HFFc6 (cell line): ENCODE results near the gene CUL2. TPM values are rescaled to one million over a fixed set of nuclear protein-coding genes. Genes with fewer than 3 reads are reported as not detected.

Experiments
- DNase-seq: peaks from one replicate; pipeline ENCODE4 v3.0.0-alpha.2; 2018
- H3K27ac Mint-ChIP-seq: 2 replicates; pipeline ENCODE4 v1.8.0; 2020; ENCODE audit warnings: mild to moderate bottlenecking, mixed read lengths
- H3K27me3 Mint-ChIP-seq: 2 replicates; pipeline ENCODE4 v1.8.0; 2021; ENCODE audit warnings: mild to moderate bottlenecking, moderate library complexity, mixed read lengths; ENCODE audit not compliant: insufficient read depth
- H3K36me3 Mint-ChIP-seq: 2 replicates; pipeline ENCODE4 v1.8.0; 2021; ENCODE audit warnings: low read depth, mixed read lengths
- H3K4me1 Mint-ChIP-seq: 2 replicates; pipeline ENCODE4 v1.8.0; 2020; ENCODE audit warnings: low read depth, mixed read lengths
- H3K4me3 Mint-ChIP-seq: 2 replicates; pipeline ENCODE4 v1.8.0; 2020; ENCODE audit warnings: mild to moderate bottlenecking, moderate library complexity, mixed read lengths
- H3K9me3 Mint-ChIP-seq: 2 replicates; pipeline ENCODE4 v1.8.0; 2020; ENCODE audit warnings: mild to moderate bottlenecking, mixed read lengths
- CTCF ChIP-seq: fragments of 200-600 bp; sonication (generic); IDR thresholded peaks from 2 replicates; pipeline ENCODE4 v1.5.0; 2021; ENCODE audit warnings: antibody characterized with exemption, mild to moderate bottlenecking
- total RNA-seq, 6 experiments: library from RNA; stranded (reverse); fragmentation: NEBNext Ultra II Directional; extraction: Animal tissue kit (Norgen Biotek cat#: 25700); gene quantifications; 2 replicates in 1 of 6; 3 replicates in 5 of 6; pipeline ENCODE4 v1.2.3, GENCODE V29; 2021

The CUL2 gene
- total RNA-seq, 6 experiments from 2014 or later = 42.5 to 55.7 (median 51.3) TPM

GRCh38 chr10:35124540-35124939, 34.4 kb upstream of the CUL2 start:
- no peak overlapping the region for H3K27ac Mint-ChIP-seq
- H3K4me1 Mint-ChIP-seq = peaks cover 17% of the 10 kb centered on the region
- no peak for DNase-seq
- peaks cover 5% of the 10 kb centered on the region for H3K36me3 Mint-ChIP-seq
- TF ChIP-seq CTCF = no peak
- H3K27me3 Mint-ChIP-seq = peaks cover 4% of the 10 kb centered on the region
- no peak overlapping the region for H3K4me3 Mint-ChIP-seq
- H3K9me3 Mint-ChIP-seq = no peaks in the 10 kb centered on the region

- Mint-ChIP-seq H3K36me3 (no peaks in the 10 kb centered on the region), H3K27ac (no peak overlapping the region), H3K27me3 (peaks cover 2% of the 10 kb centered on the region; the same call in 1 of the 2 replicates), H3K4me3 (no peak overlapping the region), H3K9me3 (no peaks in the 10 kb centered on the region), H3K4me1 (no peaks in the 10 kb centered on the region)
- no peak for DNase-seq
- no peak for TF ChIP-seq CTCF
These were observed 29.2 kb upstream of the CUL2 start for GRCh38 chr10:35119378-35119777.

GRCh38 chr10:35112571-35112970, 22.4 kb upstream of the CUL2 start:
- no peak for TF ChIP-seq CTCF
- H3K36me3 Mint-ChIP-seq = no peaks in the 10 kb centered on the region
- no peak overlapping the region for H3K27ac Mint-ChIP-seq
- no peaks in the 10 kb centered on the region for H3K9me3 Mint-ChIP-seq
- no peak for DNase-seq
- H3K4me3 Mint-ChIP-seq = no peak overlapping the region
- peaks cover 10% of the 10 kb centered on the region for H3K27me3 Mint-ChIP-seq
- H3K4me1 Mint-ChIP-seq = no peaks in the 10 kb centered on the region

GRCh38 chr10:35103882-35104281, 13.7 kb upstream of the CUL2 start:
- H3K4me1 Mint-ChIP-seq = no peaks in the 10 kb centered on the region
- no peaks in the 10 kb centered on the region for H3K36me3 Mint-ChIP-seq
- no peaks in the 10 kb centered on the region for H3K9me3 Mint-ChIP-seq
- H3K27ac Mint-ChIP-seq = no peak overlapping the region
- no peak overlapping the region for H3K4me3 Mint-ChIP-seq
- H3K27me3 Mint-ChIP-seq = peaks cover 12% of the 10 kb centered on the region; the same call in 1 of the 2 replicates
- DNase-seq = no peak
- TF ChIP-seq CTCF = no peak

GRCh38 chr10:35097510-35097909, 7.4 kb upstream of the CUL2 start:
- Mint-ChIP-seq H3K9me3 (peaks cover 8% of the 10 kb centered on the region), H3K36me3 (peaks cover 6% of the 10 kb centered on the region; the same call in 1 of the 2 replicates), H3K27ac (no peak overlapping the region), H3K27me3 (peaks cover 2% of the 10 kb centered on the region), H3K4me3 (no peak overlapping the region), H3K4me1 (no peaks in the 10 kb centered on the region)
- TF ChIP-seq CTCF = no peak
- no peak for DNase-seq

GRCh38 chr10:35096312-35096711, 6.2 kb upstream of the CUL2 start:
- DNase-seq = no peak
- H3K4me1 Mint-ChIP-seq = peaks cover 2% of the 10 kb centered on the region
- peaks cover 6% of the 10 kb centered on the region; the same call in 1 of the 2 replicates for H3K36me3 Mint-ChIP-seq
- no peak for TF ChIP-seq CTCF
- H3K27ac Mint-ChIP-seq = no peak overlapping the region
- peaks cover 2% of the 10 kb centered on the region for H3K27me3 Mint-ChIP-seq
- H3K9me3 Mint-ChIP-seq = peaks cover 8% of the 10 kb centered on the region
- no peak overlapping the region for H3K4me3 Mint-ChIP-seq
